LNCaP clone FGC (cell line): ENCODE results near the gene DOCK4.

Experiments used
- DNase-seq: peaks from one replicate; pipeline ENCODE4 v3.0.0-alpha.2; 2011; ENCODE audit warnings: low read depth
- H3K4me3 ChIP-seq: 2 replicates; pipeline ENCODE4 v1.5.1; 2011; ENCODE audit warnings: mild to moderate bottlenecking, low read depth, low read length, control low read depth
- CTCF ChIP-seq: IDR thresholded peaks from 2 replicates; pipeline ENCODE4 v1.5.1; 2012; ENCODE audit warnings: mild to moderate bottlenecking; ENCODE audit not compliant: control insufficient read depth, insufficient read depth; ENCODE audit errors: extremely low read depth

The DOCK4 gene

GRCh38 chr7:112042631-112043030 is 163.6 kb downstream of the DOCK4 start:
- H3K4me3 ChIP-seq, result no peak overlapping the region
- no peak for DNase-seq
- no peak for TF ChIP-seq CTCF

GRCh38 chr7:112038353-112038752 is 167.8 kb downstream of the DOCK4 start:
- no peak for TF ChIP-seq CTCF
- no peak for DNase-seq

GRCh38 chr7:112036071-112036470 is 170.1 kb downstream of the DOCK4 start:
- DNase-seq, result no peak
- H3K4me3 ChIP-seq, result no peak overlapping the region
- TF ChIP-seq CTCF, result no peak

More at GRCh38 chr7:112038353-112038752, 167.8 kb downstream of the DOCK4 start:
- no peak overlapping the region for H3K4me3 ChIP-seq

- TF ChIP-seq CTCF, result no peak
- DNase-seq, result no peak
- no peak overlapping the region for H3K4me3 ChIP-seq
These were observed 174.5 kb downstream of the DOCK4 start for GRCh38 chr7:112031689-112032088.

- no peak for TF ChIP-seq CTCF
- DNase-seq, result no peak
- no peak overlapping the region for H3K4me3 ChIP-seq
These were observed 180.6 kb downstream of the DOCK4 start for GRCh38 chr7:112025556-112025955.

- no peak for TF ChIP-seq CTCF
- H3K4me3 ChIP-seq, result no peak overlapping the region
- no peak for DNase-seq
These were observed 182.4 kb downstream of the DOCK4 start for GRCh38 chr7:112023786-112024185.

- no peak overlapping the region for H3K4me3 ChIP-seq
- no peak for DNase-seq
- no peak for TF ChIP-seq CTCF
These were observed 182.9 kb downstream of the DOCK4 start for GRCh38 chr7:112023282-112023681.
